ENCODE data around the gene VAV2. TPM values are rescaled to one million over a fixed set of nuclear protein-coding genes. Genes with fewer than 3 reads are reported as not detected.
"Not testable (repeated sequence)": the region's sequence is repeated elsewhere in the genome, so short reads cannot be mapped to it uniquely, and the experiment has no call there.

The VAV2 gene
- total RNA-seq, 1 donor from 2014 or later: 12.8 TPM

DNA sequence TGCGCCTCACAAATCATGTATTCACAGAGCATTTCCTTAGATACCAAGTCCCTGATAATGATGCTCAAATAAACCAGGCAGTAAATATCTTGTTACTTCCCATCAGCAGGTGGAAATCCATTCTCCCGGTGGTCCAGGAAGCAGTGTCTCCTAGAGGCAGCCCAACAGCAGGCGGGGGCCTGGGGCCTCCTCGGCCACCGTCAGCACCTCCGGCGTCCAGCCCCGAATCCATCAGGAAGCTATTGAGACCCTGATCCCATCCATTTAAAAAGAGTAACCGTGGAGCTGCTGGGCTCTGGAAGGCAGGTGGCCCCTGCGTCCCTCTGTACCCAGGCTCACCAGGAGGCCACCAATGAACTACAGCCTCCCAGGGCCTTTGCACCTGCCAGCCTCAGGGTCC is 54.0 kb downstream of the VAV2 start:
- no peak for DNase-seq (ENCODE audit: low spot score)

DNA sequence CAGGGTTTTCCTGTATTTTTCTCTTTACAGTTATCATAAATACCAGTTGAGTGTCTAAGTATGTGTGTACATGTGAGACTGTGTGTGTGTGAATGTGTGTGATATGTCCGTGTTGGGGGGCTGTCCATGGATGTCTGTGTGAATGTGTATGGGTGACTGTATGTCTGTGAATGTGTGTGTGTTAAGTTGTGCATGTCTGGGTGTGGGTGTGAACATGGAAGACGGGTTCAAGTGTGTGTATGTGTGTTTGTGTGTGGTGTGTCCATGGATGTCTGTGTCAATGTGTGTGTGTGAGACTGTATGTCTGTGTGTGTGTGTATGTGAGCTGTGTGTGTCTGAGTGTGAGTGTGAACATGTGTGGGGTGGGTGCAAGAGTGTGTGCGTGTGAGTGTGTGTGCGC is 55.0 kb downstream of the VAV2 start:
- no peak for DNase-seq (ENCODE audit: low spot score)

DNA sequence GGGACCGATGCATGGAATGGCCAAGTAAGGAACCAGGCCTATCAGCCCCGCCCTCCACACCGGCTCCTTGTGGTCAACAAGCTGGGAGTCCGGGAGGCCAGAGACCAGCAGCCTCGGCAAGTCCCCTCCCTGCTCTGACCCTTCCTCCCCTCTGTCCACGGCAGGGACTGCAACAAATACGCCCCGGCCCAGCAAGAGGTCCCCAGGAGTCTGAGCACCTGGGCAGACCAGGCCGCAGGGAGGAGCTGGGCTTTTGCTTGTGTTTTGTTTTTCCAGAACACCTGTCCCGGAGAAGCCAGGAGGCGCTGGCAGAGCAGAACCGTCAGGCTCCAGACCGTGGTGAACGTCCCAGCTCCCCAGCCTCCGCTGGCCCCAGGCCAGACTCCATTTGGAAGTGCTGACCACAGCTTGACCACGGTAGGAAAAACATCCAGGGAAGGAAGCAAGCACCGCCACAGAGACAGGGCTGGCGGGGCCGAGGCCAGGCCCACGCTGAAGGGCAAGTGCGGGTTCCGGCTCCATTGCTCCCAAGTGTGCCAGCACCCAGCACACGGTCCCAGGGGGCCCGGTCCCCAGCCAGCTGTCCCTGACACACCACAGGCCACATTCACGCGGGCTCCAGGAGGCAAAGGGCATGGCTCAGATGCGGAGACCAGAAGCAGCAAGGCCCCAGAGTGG is 56.7 kb downstream of the VAV2 start:
- no peak for DNase-seq (ENCODE audit: low spot score)

DNA sequence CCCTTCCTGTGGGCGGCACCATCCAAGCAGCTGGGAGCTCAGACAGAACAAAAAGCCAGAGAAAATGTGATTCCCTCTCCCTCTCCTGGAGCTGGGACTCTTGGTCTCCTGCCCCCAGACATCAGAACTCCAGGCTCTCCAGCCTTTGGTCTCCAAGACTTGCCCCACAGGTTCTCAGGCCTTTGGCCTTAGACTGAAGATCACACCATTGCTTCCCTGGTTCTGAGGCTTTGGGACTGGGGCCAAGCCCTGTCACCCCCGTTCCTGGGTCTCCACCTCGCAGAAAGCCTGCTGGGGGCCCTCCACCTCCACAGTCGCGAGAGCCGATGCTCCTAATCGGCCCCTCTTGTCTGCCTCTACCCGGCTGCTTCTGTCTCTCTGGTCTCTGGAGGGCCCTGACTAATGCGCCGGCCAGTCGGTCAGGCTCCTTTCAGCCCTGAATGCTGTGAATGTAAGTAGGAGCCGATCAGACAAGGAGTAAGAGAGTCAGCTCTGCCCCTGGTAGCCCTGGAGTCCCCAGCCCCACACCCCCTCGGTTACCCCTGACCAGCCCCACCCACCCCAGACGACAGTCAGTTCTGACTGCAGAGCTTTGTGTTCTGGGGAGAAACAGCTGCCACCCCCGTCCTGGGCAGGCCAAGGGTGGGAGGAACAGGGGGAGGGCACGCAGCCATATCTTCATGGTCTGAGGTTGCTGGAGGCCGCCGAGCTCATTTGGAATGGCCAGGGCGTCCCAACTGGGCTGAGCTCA is 57.5 kb downstream of the VAV2 start:
- no peak for DNase-seq (ENCODE audit: low spot score)

DNA sequence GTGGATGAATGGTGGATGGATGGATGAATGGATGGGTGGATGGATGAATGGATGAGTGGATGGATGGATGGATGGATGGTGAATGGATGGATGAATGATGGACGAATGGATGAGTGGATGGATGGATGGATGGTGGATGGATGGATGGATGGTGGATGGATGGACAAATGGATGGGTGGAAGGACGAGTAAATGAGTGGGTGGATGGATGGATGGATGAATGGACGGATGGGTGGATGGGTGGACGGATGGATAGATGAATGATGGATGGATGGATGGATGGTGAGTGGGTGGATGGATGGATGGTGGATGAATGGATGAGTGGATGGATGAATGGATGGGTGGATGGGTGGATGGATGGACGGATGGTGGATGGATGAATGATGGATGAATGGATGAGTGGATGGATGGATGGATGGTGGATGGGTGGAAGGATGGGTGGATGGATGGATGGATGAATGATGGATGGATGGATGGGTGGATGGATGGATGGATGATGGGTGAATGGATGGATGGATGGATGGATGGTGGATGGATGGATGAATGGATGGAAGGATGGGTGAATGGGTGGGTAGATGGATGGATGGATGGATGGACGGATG is 58.6 kb downstream of the VAV2 start:
- DNase-seq (ENCODE audit: low spot score): no peak

DNA sequence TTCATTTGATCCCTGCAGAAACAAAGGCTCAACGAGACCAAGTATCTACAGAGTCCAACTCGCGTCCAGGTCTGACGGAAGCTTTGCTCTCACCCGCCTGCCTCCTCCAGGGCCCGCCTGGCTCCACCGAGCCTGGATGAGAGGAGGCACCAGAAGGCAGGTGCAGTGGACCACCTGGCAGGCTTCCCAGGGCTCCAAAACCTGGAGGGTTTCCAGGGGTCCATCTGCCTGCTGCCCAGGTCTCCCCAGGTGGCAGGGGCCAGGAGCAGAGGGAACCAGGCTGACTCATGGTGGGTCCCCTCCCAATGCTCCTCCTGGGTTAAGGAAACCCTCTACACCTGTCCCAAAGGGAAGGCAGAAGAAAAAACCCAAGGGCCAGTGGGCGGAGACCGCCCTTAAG is 59.5 kb downstream of the VAV2 start:
- DNase-seq (ENCODE audit: low spot score): no peak

DNA sequence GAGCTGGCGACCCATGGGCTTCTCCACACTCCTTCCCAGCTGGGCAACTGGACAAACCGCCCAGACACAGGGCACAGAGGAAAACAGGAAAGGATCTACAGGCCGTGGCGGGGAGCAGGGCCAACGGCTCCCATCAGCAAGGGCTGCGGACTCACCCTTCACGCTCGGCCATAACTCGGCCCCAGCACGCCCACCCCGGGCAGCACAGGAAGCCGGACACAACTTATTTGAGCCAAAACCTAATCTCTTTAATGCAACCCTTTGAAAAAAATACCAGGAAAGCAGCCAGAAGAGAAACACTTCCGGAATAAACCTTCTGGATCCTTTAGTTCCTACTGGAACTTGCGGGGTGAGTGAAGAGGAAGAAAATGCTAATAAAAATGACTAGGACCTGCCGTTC is 59.9 kb downstream of the VAV2 start:
- peak; percentile 51 for DNase-seq (ENCODE audit: low spot score)

DNA sequence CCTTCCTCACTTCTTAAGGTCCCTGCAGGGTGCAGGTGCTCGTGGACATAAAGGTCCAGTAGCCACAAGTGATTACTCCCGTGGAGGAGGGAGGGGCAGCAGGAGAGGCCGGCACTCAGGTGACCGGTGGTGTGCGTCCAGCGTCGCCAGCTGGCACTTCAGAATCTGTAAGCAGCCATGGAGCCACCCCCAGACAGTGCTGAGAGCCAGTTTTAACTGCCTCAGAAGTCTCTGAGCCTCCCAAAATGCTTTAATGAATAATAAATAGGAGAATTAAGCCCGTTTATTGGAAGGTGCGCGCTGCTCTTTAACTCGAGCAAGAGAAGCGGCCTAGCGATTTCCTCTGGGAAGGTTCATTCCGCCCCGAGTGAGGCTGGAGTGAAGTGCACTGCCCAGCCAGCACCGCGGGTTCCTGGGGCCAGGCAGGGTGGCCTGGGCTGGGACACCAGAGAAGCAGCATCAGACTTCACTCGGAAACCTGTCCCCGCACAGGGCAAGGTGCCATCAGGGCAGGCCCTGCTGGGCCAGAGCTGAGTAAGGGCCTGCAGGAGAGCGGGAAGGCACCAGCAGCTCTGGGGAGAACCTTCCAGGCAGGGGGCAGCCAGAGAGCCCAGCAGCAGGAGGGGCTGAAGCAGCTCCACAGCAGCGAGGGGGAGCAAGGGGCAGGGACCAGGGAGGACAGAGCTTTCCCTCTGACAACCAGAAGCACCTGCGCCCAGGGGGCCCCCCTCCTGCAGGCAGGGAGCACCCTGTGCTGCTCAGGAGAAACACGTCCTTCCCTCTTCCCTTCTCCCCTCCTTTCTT is 61.2 kb downstream of the VAV2 start:
- no peak for DNase-seq (ENCODE audit: low spot score)

DNA sequence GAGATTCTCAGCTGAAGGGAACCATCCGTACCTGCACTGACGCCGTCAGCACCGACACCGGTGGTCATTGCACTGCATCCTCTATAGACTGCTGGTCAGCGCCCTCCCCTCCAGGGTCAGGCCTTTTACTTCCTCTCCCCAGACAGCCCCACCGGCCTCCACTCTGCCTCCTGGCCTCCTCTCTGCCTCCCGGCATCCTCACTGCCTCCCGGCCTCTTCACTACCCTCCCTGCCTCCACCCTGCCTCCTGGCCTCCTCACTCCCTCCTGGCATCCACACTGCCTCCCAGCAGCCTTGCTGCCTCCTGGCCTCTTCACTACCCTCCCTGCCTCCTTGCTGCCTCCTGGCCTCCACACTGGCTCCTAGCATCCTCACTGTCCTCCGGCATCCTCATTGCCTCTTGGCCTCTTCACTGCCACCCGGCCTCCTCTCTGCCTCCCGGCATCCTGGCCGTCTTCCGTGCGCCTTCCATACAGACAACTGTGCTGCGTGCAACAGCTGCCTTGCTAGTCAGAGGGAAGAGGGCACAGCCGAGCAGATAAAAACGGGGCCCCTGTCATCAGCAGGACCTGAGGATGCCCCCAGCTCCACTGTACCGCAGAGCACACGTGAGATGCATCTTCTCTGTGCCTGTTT is 62.0 kb downstream of the VAV2 start:
- DNase-seq (ENCODE audit: low spot score): no peak

DNA sequence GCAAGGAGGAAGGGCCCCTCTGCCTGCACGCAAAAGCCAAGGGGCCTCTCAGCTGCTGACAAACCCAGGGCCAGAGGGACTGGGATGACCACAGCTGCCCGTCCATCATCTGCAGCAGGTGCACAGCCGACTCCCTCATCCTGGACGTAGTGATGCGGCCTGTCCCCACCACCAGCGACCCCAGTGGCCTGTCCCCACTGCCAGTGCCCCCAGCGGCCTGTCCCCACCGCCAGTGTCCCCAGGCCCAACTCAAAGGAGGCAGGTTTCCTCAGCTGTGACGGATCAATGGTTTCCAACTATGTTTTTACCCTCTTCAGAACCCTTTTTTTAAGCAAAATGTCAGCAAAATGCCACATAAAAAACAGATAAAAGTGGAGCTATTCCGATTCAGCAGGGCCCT is 62.5 kb downstream of the VAV2 start:
- no peak for DNase-seq (ENCODE audit: low spot score)

DNA sequence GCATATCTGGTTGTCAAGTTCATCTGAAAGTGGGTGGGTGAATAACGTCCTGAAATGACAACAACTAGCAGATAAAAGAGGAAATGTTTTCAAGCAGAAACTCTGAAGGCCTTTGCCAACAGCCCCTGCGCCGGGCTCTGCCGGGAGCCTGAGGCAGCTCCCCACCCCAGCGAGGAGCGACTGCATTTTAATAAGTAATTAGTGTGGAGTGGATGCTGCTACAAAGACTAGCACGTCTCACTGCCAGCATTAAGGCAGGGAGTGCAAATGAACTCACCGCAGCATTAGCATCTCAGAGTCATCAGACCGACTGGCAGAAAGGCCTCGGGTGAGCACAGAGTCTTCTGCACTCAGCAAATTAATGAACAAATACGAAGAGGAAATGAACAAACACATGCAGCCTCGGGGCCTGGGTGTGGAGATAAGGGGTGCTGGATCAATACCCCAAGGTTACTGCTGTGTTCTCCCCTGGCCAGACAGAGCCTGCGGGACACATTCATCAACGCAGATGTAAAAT is 63.8 kb downstream of the VAV2 start:
- no peak for DNase-seq (ENCODE audit: low spot score)

DNA sequence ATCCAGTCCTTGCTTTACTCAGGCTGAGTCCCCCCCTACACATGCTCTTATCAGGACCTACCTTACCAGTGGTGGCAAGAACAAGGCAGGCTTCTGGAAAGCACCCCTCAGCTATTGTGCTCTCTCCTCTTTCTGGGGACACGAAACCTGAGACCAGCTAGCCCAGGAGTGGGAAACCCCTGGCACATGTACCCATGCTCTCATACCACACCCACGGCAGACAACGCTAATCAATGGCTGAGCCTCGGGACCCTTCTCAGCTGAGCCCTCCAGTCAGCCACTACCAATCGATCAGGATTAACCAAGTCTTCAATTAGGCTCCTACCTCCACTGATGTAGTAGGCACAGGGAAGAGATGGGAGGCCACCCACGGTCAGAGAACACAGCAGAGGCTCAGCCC is 65.1 kb downstream of the VAV2 start:
- no peak for DNase-seq (ENCODE audit: low spot score)

DNA sequence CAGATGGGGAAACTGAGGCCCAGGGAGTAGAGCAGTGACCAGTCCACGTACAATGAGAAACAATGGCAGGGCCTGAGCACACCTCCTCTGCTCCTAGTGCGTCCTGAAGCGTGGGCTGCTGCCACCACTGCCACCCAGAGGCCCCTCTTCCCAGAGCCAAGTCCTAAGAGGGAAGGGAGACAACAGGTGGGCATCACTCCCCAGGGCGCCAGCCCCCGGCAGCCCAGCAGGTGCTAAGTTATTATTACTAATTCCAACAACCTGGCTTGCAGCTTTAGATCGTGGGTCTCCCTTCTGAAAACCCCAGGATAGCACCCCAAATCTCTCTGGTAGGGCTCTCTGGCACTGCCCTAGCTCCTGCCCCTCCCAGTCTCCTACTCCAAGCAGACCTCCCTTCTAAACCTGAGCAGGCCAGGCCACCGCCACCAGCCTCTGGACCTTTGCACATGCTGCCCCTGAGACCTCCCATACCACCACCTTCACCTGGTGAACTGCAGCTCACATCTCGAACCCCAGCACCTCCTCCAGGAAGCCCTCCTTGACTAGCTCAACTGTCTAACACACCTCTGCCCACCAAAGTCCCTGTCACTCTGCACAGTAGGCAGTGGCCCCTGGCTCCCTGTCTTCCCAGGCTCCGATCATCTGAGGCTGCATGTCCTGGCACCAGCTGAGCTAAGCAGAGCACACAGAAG is 65.8 kb downstream of the VAV2 start:
- DNase-seq (ENCODE audit: low spot score): no peak

DNA sequence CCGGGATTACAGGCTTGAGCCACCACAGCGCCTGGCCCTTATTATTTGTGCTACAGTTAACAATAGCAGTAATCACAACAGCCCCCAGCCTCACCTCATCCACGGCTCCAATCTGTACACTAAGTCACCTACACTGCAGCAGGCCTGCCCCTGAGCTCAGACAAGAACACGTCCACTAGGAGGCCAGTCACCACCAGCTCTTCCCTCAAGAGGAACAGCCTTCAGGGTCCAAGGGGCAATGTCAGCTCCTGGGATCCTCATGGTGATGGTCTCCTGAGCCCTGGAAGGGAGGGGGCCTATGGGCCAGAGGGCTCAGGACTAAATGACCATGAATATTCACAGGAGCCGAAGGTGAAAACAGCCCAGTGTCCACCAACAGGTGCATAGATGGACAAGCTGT is 67.7 kb downstream of the VAV2 start:
- DNase-seq (ENCODE audit: low spot score): no peak

DNA sequence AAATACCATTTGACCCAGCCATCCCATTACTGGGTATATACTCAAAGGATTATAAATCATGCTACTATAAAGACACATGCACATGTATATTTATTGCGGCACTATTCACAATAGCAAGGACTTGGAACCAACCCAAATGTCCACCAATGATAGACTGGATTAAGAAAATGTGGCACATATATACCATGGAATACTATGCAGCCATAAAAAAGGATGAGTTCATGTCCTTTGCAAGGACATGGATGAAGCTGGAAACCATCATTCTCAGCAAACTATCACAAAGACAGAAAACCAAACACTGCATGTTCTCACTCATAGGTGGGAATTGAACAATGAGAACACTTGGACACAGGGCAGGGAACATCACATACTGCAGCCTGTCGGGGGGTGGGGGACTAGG is 68.5 kb downstream of the VAV2 start:
- not testable (repeated sequence) for DNase-seq (ENCODE audit: low spot score)

DNA sequence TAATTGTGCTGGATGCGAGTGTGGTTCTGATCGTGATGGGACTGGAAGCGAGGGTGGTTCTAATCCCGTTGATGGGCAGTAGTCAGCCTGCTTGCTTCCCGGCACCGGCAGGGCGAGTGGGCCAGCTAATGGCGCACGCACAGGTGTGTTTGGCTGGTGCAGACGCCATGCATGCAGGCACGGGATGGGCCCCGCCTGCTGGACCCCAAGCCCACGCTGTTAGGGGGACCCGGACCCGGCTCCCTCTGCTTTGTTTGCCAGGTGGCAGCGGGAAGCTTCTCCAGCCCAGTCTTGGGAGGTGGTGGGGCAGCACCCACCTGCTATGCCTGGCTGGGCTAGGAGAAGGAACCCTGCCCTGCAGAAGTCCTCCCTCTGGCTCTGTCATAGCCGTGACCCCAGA is 70.3 kb downstream of the VAV2 start:
- no peak for DNase-seq (ENCODE audit: low spot score)

DNA sequence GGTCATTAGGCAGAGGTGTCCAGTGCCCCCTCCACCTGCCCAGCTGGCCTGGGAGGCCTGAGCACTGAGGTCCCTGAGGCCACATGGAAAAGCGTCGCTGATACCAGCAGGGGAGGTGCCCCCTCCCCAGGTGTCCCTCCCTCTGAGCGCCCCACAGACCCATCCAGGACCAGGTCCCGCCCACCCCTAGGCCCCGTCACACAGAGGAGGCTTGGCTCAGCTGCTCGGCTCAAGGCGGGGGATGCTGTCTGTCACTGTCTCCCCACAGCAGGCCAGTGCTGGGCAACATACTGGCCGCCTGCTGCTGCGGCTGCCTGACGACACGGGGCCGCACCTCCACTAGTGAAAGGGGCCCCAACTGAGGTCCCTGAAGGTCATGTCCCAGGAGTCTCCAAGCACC is 71.7 kb downstream of the VAV2 start:
- no peak for DNase-seq (ENCODE audit: low spot score)

DNA sequence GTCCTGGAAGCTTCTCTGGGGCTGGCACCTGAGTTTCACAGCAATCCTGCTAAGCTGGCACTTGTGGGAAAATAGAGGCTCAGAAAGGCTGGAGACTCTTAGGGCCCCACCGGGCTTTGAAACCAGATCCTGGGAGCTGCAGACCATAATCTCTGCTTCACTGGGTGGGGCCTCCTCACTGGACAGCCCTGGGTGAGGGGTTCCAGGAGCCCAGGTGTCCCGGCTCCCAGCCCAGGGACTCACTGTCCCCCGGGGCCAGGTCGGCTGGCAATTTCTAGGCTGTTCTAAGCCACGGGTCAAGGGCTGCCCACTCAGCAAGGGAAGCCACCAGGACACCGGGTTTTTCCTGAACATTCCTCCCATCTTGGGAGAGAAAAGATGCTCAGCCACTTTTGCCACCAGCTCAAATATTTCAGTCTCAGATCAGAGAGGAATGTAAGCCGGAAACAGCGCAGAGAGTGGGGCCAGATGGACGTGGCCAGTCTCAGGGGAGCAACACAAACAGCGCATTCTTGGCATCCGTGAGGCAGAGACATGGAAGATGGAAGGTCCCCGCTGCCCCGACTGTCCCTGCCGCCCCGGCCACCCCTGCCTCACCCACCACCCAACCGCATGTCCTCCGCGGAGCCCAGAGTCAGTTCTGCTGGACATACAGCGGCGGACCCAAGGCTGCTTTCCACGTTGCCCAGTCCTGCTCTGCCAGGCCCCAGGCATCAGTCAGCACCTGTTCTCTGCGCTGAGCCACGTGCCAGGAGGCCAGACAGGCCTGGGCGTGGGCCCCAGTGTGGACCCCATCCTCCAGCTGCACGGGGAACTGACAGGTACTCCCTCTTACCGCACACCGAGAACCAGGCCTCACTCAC is 72.6 kb downstream of the VAV2 start:
- DNase-seq (ENCODE audit: low spot score): peak; percentile 40

DNA sequence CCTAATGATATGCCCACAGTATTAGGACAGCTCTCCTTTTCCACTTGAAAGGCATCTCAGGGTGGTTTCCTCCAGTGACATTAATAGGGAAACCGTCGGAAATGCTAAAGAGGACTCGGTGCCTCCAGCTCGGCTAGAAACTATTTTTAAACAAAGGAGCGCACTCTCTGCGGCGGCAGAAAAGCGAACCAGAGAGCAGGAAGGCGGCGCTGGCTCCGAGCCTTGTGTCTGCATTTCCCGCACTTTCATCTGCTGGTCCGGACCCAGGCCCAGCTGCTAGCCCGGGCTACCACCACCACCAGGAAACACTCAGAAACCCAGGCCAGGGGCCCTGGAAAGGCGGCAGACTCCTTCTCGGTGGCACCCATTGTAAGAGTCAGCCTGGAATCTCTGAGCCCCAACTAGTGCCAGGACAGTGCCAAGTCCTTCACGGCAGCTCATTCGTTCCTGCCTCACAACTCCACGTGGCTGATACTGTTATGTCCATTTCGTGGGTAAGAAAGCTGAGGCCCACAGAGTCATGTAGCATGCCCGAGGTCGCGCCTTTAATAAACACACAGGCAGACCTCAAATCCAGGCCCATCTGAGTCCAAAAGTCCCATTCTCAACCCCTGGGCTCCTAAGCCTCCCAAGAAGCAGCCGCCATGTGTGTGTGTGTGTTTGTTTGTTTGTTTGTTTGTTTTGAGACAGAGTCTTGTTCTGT is 73.9 kb downstream of the VAV2 start:
- DNase-seq (ENCODE audit: low spot score): peak; percentile 17
